Body of pancreas (tissue), 4 donors: ENCODE results near the gene PDE1A.

Experiments used
- CTCF ChIP-seq, 7 experiments: fragments of 450-650 bp in 4 of 7; fragments of 200-600 bp in 3 of 7; sonication (generic) in 3 of 7; IDR thresholded peaks; one replicate each; pipeline ENCODE4 v1.5.1; 2016 to 2019; ENCODE audit warnings: antibody characterized with exemption in 7 of 7
- POLR2A ChIP-seq, 3 donors: fragments of 450-650 bp; IDR thresholded peaks; one replicate each; pipeline ENCODE4 v1.6.1; 2016; ENCODE audit warnings: antibody characterized with exemption in 3 of 3, mild to moderate bottlenecking in 2 of 3

GRCh38 chr2:182300608-182301007 lies 126.2 kb downstream of the PDE1A start:
- no peak for TF ChIP-seq CTCF (IDR thresholded peaks at IDR 0.05)
- TF ChIP-seq POLR2A (IDR thresholded peaks at IDR 0.05): no peak
